ENCODE results near the gene PDE9A.

GRCh38 chr21:42777757-42778344 lies 124.4 kb downstream of the PDE9A start:
- TF ChIP-seq POLR2A (IDR thresholded peaks at IDR 0.05) (no peak), CTCF (IDR thresholded peaks at IDR 0.05) (no peak)
